Measurements from ENCODE around the gene ENC1. TPM values are rescaled to one million over a fixed set of nuclear protein-coding genes. Genes with fewer than 3 reads are reported as not detected.

Gene ENC1
- total RNA-seq, 1 donor from 2014 or later: 90.5 TPM

DNA sequence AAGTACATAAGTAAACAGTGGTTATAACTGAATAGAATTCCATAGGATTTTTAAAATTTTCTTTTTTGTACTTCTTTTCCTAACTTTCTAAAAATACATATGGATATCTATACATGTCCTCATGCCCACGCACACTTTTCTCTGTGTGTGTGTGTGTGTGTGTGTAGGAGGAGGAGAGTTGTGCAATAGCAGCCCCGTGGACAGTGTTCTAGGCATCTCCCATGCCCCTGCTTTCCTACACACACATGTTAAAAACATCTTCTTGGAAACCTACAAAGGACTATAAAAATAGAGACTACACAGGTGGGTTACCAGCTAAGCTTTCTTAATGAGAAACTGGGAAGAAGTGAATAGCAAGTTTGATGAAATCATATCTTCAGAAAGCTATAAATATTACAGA lies 24.7 kb upstream of the ENC1 start:
- no peak overlapping the region for H3K4me3 ChIP-seq (ENCODE audit: low read depth, low read length)
- no peak for DNase-seq (ENCODE audit: low read depth)
- TF ChIP-seq, protein P1, sequence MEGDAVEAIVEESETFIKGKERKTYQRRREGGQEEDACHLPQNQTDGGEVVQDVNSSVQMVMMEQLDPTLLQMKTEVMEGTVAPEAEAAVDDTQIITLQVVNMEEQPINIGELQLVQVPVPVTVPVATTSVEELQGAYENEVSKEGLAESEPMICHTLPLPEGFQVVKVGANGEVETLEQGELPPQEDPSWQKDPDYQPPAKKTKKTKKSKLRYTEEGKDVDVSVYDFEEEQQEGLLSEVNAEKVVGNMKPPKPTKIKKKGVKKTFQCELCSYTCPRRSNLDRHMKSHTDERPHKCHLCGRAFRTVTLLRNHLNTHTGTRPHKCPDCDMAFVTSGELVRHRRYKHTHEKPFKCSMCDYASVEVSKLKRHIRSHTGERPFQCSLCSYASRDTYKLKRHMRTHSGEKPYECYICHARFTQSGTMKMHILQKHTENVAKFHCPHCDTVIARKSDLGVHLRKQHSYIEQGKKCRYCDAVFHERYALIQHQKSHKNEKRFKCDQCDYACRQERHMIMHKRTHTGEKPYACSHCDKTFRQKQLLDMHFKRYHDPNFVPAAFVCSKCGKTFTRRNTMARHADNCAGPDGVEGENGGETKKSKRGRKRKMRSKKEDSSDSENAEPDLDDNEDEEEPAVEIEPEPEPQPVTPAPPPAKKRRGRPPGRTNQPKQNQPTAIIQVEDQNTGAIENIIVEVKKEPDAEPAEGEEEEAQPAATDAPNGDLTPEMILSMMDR (conservative IDR thresholded peaks at IDR 0.05; ENCODE audit: low read depth, low read length): no peak

DNA sequence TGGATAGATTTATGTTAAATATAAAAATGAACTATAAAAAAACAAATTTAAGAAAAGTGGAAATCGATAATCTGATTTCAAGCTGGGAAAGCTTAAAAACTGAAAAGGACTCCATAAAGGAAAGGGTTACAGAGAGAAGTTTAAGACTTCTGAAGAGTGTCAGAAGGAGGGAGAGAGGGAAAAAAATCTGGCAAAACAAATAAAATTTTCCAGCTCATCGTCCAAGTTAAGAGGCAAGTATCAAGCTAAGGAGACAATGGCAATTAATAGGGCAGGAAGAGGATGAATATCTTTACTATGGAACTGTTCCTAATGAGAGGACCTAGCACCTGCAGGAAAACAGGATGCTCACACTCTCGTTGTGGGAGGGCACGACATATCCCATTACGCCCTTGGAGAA lies 24.0 kb upstream of the ENC1 start:
- no peak overlapping the region for H3K4me3 ChIP-seq (ENCODE audit: low read depth, low read length)
- TF ChIP-seq, protein P1 (conservative IDR thresholded peaks at IDR 0.05; ENCODE audit: low read depth, low read length): no peak
- no peak for DNase-seq (ENCODE audit: low read depth)

- DNase-seq (ENCODE audit: low read depth): no peak
- TF ChIP-seq, protein P1 (conservative IDR thresholded peaks at IDR 0.05; ENCODE audit: low read depth, low read length): no peak
- no peak overlapping the region for H3K4me3 ChIP-seq (ENCODE audit: low read depth, low read length)
Observed at GRCh38 chr5:74660873-74661272, 20.3 kb upstream of the ENC1 start.

DNA sequence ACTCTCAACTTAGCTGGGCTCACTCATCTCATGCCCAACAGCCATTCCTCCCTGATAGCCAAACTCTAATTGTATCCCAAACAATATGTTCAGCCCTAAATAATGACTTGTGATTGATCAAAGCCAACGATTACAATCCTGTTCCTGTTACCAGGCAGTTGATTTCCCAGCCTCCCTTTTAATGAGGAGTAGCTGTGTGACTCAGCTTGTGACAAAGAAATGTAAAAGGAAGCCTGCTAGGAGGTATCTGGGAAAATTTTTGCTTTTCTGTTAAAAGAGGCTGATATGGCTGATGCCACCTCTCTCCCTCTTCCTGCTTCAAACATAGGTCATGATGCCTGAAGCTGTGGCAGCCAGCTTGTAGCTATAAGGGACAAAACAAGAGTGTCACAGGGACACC lies 19.6 kb upstream of the ENC1 start:
- TF ChIP-seq, protein P1 (conservative IDR thresholded peaks at IDR 0.05; ENCODE audit: low read depth, low read length): no peak
- H3K4me3 ChIP-seq (ENCODE audit: low read depth, low read length): no peak overlapping the region
- no peak for DNase-seq (ENCODE audit: low read depth)

DNA sequence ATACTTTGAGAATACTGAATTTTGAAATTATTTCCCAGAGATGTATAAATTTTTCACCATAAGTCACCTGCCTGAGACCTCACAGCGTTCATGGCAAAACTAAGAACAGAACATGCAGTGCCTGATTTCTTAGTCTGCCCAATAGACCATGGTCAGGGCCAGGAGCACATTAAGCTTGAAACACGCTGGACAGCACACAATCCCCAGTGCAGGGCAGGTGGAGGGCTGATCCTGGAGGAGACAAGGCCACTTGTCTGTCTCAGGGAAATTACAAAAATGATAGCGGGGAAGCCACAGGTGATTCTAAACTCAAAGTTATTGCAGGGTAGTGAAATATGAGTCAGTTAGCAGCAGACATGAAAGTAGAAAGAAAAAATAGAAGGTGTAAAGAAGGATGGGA lies 18.6 kb upstream of the ENC1 start:
- no peak for DNase-seq (ENCODE audit: low read depth)
- TF ChIP-seq, protein P1 (conservative IDR thresholded peaks at IDR 0.05; ENCODE audit: low read depth, low read length): no peak
- H3K4me3 ChIP-seq (ENCODE audit: low read depth, low read length): no peak overlapping the region

- TF ChIP-seq, protein P1 (conservative IDR thresholded peaks at IDR 0.05; ENCODE audit: low read depth, low read length): no peak
- DNase-seq (ENCODE audit: low read depth): no peak
- H3K4me3 ChIP-seq (ENCODE audit: low read depth, low read length): no peak overlapping the region
Observed at GRCh38 chr5:74657165-74657564, 16.6 kb upstream of the ENC1 start.

GRCh38 chr5:74655716-74656115 lies 15.2 kb upstream of the ENC1 start:
- TF ChIP-seq, protein P1 (conservative IDR thresholded peaks at IDR 0.05; ENCODE audit: low read depth, low read length): no peak
- no peak for DNase-seq (ENCODE audit: low read depth)

More at GRCh38 chr5:74655716-74656115, 15.2 kb upstream of the ENC1 start:
- H3K4me3 ChIP-seq (ENCODE audit: low read depth, low read length): no peak overlapping the region

Measured in epithelial cell of proximal tubule (primary cell).